Breast epithelium (tissue), 3 donors: ENCODE results near the gene MGAT5.

ENCODE experiments used
- CTCF ChIP-seq, 3 donors: fragments of 450-650 bp; IDR thresholded peaks; one replicate each; pipeline ENCODE4 v1.5.1; 2016 to 2017; ENCODE audit warnings: antibody characterized with exemption in 3 of 3, mild to moderate bottlenecking in 3 of 3, moderate library complexity in 3 of 3
- POLR2A ChIP-seq: fragments of 450-650 bp; IDR thresholded peaks from one replicate; pipeline ENCODE4 v1.6.1; 2016; ENCODE audit warnings: antibody characterized with exemption, mild to moderate bottlenecking, moderate library complexity
- POLR2AphosphoS5 ChIP-seq, 3 donors: sonication (generic); formaldehyde crosslinking; IDR thresholded peaks; one replicate each; pipeline ENCODE4 v1.6.1; 2017; ENCODE audit warnings: antibody characterized with exemption in 3 of 3

GRCh38 chr2:134259994-134260393 is 6.1 kb downstream of the MGAT5 start:
- no peak for TF ChIP-seq CTCF (IDR thresholded peaks at IDR 0.05)
- TF ChIP-seq POLR2A, result no peak
- no peak for TF ChIP-seq POLR2AphosphoS5 (IDR thresholded peaks at IDR 0.05)
